ENCODE measurements around the gene CRIM1.

CRIM1 gene

DNA sequence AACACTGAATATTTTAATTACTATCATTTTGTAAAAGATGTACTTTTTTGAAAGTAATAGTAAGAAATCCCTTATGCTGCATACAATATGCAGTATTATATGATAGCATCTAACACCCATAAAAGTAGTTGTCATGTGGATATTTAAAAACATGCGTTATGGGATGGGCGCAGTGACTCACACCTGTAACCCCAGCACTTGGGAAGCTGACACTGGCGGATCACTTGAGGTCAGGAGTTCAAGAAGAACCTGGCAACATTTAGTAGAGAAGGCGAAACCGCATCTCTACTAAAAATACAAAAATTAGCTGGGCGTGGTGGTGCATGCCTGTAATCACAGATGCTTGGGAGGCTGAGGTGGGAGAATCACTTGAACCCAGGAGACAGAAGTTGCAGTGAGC lies 153.5 kb downstream of the CRIM1 start:
- H3K9me2 ChIP-seq (replicated peaks; ENCODE audit: low read depth, low read length): no peaks in the 10 kb centered on the region
- no peak overlapping the region for H3K9ac ChIP-seq (ENCODE audit: low read depth, low read length, poor library complexity, severe bottlenecking)
- H3F3A ChIP-seq (ENCODE audit: low read depth): no peaks in the 10 kb centered on the region
- no peaks in the 10 kb centered on the region for H3K36me3 ChIP-seq (ENCODE audit: insufficient read depth, low read length)
- no peak overlapping the region for H3K4me3 ChIP-seq (ENCODE audit: low read length, poor library complexity, severe bottlenecking)
- no peaks in the 10 kb centered on the region for H4K20me1 ChIP-seq (ENCODE audit: insufficient read depth, low read length, poor library complexity, severe bottlenecking)
- H3K27me3 ChIP-seq (ENCODE audit: insufficient read depth, low read length, poor library complexity, severe bottlenecking): no peaks in the 10 kb centered on the region
- no peaks in the 10 kb centered on the region for H3K4me1 ChIP-seq (ENCODE audit: insufficient read depth, low read length, poor library complexity, severe bottlenecking)
- no peak for TF ChIP-seq EZH2phosphoT487 (IDR thresholded peaks at IDR 0.05; ENCODE audit: borderline replicate concordance)
- TF ChIP-seq, protein P1, sequence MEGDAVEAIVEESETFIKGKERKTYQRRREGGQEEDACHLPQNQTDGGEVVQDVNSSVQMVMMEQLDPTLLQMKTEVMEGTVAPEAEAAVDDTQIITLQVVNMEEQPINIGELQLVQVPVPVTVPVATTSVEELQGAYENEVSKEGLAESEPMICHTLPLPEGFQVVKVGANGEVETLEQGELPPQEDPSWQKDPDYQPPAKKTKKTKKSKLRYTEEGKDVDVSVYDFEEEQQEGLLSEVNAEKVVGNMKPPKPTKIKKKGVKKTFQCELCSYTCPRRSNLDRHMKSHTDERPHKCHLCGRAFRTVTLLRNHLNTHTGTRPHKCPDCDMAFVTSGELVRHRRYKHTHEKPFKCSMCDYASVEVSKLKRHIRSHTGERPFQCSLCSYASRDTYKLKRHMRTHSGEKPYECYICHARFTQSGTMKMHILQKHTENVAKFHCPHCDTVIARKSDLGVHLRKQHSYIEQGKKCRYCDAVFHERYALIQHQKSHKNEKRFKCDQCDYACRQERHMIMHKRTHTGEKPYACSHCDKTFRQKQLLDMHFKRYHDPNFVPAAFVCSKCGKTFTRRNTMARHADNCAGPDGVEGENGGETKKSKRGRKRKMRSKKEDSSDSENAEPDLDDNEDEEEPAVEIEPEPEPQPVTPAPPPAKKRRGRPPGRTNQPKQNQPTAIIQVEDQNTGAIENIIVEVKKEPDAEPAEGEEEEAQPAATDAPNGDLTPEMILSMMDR (conservative IDR thresholded peaks at IDR 0.05; ENCODE audit: low read length): no peak
- H3K79me2 ChIP-seq (ENCODE audit: insufficient read depth, low read length): no peaks in the 10 kb centered on the region
- H3K9me3 ChIP-seq (ENCODE audit: insufficient read depth, low read depth, low read length): no peaks in the 10 kb centered on the region
- H3K4me2 ChIP-seq (ENCODE audit: low read depth, low read length, poor library complexity, severe bottlenecking): no peak overlapping the region
- H2AFZ ChIP-seq (ENCODE audit: low read length): no peak overlapping the region

DNA sequence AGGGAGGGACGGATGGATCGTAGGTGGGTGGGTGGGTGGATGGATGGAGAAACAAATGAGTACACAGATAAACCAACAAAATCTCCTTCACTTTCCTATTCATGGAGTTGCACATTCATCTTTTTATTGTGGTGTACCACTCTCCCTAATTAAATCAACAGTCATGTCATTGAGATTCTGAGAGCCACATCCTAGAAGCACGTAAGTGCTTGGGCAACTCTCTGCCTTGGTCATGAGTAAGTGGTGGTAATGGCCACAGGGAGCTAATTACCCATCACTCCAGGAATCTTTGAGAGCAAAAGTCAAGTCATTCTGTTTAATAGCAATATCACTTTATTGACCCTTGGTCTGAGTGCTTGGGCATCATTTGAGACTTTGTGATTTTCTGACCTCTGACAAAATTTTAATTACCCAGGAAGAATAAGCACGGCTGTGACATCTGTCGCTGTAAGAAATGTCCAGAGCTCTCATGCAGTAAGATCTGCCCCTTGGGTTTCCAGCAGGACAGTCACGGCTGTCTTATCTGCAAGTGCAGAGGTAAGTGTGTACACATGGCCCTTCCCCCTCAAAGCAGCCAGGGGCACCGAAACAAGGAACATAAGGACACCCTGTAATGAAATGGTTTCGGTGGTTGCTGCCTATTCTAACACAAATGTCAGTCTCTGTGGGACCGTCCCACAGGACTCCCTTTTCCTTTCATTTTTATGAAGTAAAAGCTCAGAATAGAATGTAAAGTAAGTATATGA lies 156.5 kb downstream of the CRIM1 start:
- Histone ChIP-seq H3K27me3 (ENCODE audit: insufficient read depth, low read length, poor library complexity, severe bottlenecking) (no peaks in the 10 kb centered on the region), H3K79me2 (ENCODE audit: insufficient read depth, low read length) (no peaks in the 10 kb centered on the region), H3K4me1 (ENCODE audit: insufficient read depth, low read length, poor library complexity, severe bottlenecking) (no peaks in the 10 kb centered on the region), H3K4me3 (ENCODE audit: low read length, poor library complexity, severe bottlenecking) (no peak overlapping the region), H4K20me1 (ENCODE audit: insufficient read depth, low read length, poor library complexity, severe bottlenecking) (no peaks in the 10 kb centered on the region), H3K36me3 (ENCODE audit: insufficient read depth, low read length) (no peaks in the 10 kb centered on the region), H3K4me2 (ENCODE audit: low read depth, low read length, poor library complexity, severe bottlenecking) (no peak overlapping the region), H2AFZ (ENCODE audit: low read length) (no peak overlapping the region), H3K9ac (ENCODE audit: low read depth, low read length, poor library complexity, severe bottlenecking) (no peak overlapping the region), H3K9me2 (replicated peaks; ENCODE audit: low read depth, low read length) (no peaks in the 10 kb centered on the region), H3F3A (ENCODE audit: low read depth) (no peaks in the 10 kb centered on the region), H3K9me3 (ENCODE audit: insufficient read depth, low read depth, low read length) (no peaks in the 10 kb centered on the region)
- TF ChIP-seq, protein P1 (conservative IDR thresholded peaks at IDR 0.05; ENCODE audit: low read length): no peak
- no peak for TF ChIP-seq EZH2phosphoT487 (IDR thresholded peaks at IDR 0.05; ENCODE audit: borderline replicate concordance)

DNA sequence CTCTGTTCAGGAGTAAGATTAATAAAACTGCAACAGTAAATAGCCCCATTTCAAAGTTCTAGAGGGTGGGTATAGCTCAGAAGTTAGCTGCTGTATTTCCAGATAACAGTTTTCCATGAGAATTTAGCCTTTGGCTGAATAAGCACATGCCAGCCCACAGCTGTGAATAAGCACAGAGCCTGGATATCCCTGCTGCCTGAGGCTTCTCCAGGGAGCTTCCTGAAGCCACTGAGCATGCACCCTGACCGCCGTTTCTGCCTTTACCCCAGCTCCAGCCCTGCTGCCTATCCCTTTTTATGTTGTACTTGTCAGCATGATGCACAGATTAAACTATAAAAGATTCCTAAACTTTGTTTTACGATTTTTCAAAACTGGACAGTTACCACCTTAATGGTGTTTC lies 157.1 kb downstream of the CRIM1 start:
- H3K4me1 ChIP-seq (ENCODE audit: insufficient read depth, low read length, poor library complexity, severe bottlenecking): no peaks in the 10 kb centered on the region
- H3K9me2 ChIP-seq (replicated peaks; ENCODE audit: low read depth, low read length): no peaks in the 10 kb centered on the region
- TF ChIP-seq, protein P1 (conservative IDR thresholded peaks at IDR 0.05; ENCODE audit: low read length): no peak
- TF ChIP-seq EZH2phosphoT487 (IDR thresholded peaks at IDR 0.05; ENCODE audit: borderline replicate concordance): no peak
- H3K9ac ChIP-seq (ENCODE audit: low read depth, low read length, poor library complexity, severe bottlenecking): no peak overlapping the region
- H3K79me2 ChIP-seq (ENCODE audit: insufficient read depth, low read length): no peaks in the 10 kb centered on the region
- no peaks in the 10 kb centered on the region for H3F3A ChIP-seq (ENCODE audit: low read depth)
- no peak overlapping the region for H3K4me3 ChIP-seq (ENCODE audit: low read length, poor library complexity, severe bottlenecking)
- no peaks in the 10 kb centered on the region for H3K27me3 ChIP-seq (ENCODE audit: insufficient read depth, low read length, poor library complexity, severe bottlenecking)
- no peaks in the 10 kb centered on the region for H3K9me3 ChIP-seq (ENCODE audit: insufficient read depth, low read depth, low read length)
- H2AFZ ChIP-seq (ENCODE audit: low read length): no peak overlapping the region
- H4K20me1 ChIP-seq (ENCODE audit: insufficient read depth, low read length, poor library complexity, severe bottlenecking): no peaks in the 10 kb centered on the region
- H3K36me3 ChIP-seq (ENCODE audit: insufficient read depth, low read length): no peaks in the 10 kb centered on the region
- H3K4me2 ChIP-seq (ENCODE audit: low read depth, low read length, poor library complexity, severe bottlenecking): no peak overlapping the region

All from Loucy (cell line).